Measurements from ENCODE around the gene PLEKHA3. TPM values are rescaled to one million over a fixed set of nuclear protein-coding genes. Genes with fewer than 3 reads are reported as not detected.

PLEKHA3 gene
- total RNA-seq, 2 experiments from 2014 or later, result 24.1 to 27.3 TPM

- Mint-ChIP-seq H3K9me3 (ENCODE audit: low read depth) (no peaks in the 10 kb centered on the region), H3K4me1 (no peaks in the 10 kb centered on the region), H3K27ac (no peak overlapping the region), H3K4me3 (no peak overlapping the region), H3K27me3 (no peaks in the 10 kb centered on the region), H3K36me3 (ENCODE audit: low read depth) (peaks cover 62% of the 10 kb centered on the region)
- ChIA-PET POLR2A (no interaction called here), CTCF (no interaction called here)
- intact Hi-C loops (cut with DNase I, micrococcal nuclease), result no loop called here
- no peak for ATAC-seq
- DNase-seq, result no peak
Measured at GRCh38 chr2:178542161-178542560, 61.9 kb downstream of the PLEKHA3 start.

- ChIA-PET CTCF (no interaction called here), POLR2A (no interaction called here)
- no peak overlapping the region for H3K27ac Mint-ChIP-seq
- no peaks in the 10 kb centered on the region for H3K9me3 Mint-ChIP-seq (ENCODE audit: low read depth)
- H3K36me3 Mint-ChIP-seq (ENCODE audit: low read depth), result peaks cover 62% of the 10 kb centered on the region
- H3K27me3 Mint-ChIP-seq, result no peaks in the 10 kb centered on the region
- H3K4me1 Mint-ChIP-seq, result no peaks in the 10 kb centered on the region
- intact Hi-C loops (cut with DNase I, micrococcal nuclease), result no loop called here
- DNase-seq (no peak), ATAC-seq (no peak)
- H3K4me3 Mint-ChIP-seq, result no peak overlapping the region
Measured at GRCh38 chr2:178542569-178542968, 62.3 kb downstream of the PLEKHA3 start.

GRCh38 chr2:178550352-178550751 lies 70.1 kb downstream of the PLEKHA3 start:
- intact Hi-C loops (cut with DNase I, micrococcal nuclease), result no loop called here
- peaks cover 4% of the 10 kb centered on the region for H3K4me1 Mint-ChIP-seq
- no peak overlapping the region for H3K27ac Mint-ChIP-seq
- H3K36me3 Mint-ChIP-seq (ENCODE audit: low read depth), result peaks cover 79% of the 10 kb centered on the region
- DNase-seq, result no peak
- H3K27me3 Mint-ChIP-seq, result no peaks in the 10 kb centered on the region
- H3K4me3 Mint-ChIP-seq, result no peak overlapping the region
- H3K9me3 Mint-ChIP-seq (ENCODE audit: low read depth), result no peaks in the 10 kb centered on the region
- ChIA-PET POLR2A (no interaction called here), CTCF (no interaction called here)
- ATAC-seq, result no peak

GRCh38 chr2:178553047-178553446 lies 72.8 kb downstream of the PLEKHA3 start:
- Mint-ChIP-seq H3K36me3 (ENCODE audit: low read depth) (peaks cover 68% of the 10 kb centered on the region), H3K27me3 (no peaks in the 10 kb centered on the region)

More at GRCh38 chr2:178553047-178553446, 72.8 kb downstream of the PLEKHA3 start:
- intact Hi-C loops (cut with DNase I, micrococcal nuclease), result no loop called here
- ChIA-PET CTCF (no interaction called here), POLR2A (interaction anchor here (0.6 kb wide), 1 partner anchor 27 kb away, joined by 4 read pairs; no protein-coding TSS in a partner anchor)
- H3K27ac Mint-ChIP-seq, result no peak overlapping the region
- H3K9me3 Mint-ChIP-seq (ENCODE audit: low read depth), result no peaks in the 10 kb centered on the region
- peaks cover 4% of the 10 kb centered on the region for H3K4me1 Mint-ChIP-seq
- H3K4me3 Mint-ChIP-seq, result no peak overlapping the region
- ATAC-seq (peak; percentile 39), DNase-seq (no peak)

Other genes with a start within 250 kb of the PLEKHA3 start
- gene PRKRA, start 29.3 kb upstream of the PLEKHA3 start, total RNA-seq, result 10 to 100 TPM; 63.5 to 65.1 TPM
- 1 to 10 TPM; 1.9 to 2.4 TPM for gene PJVK, start 29.1 kb upstream of the PLEKHA3 start, total RNA-seq
- gene FKBP7, start 1.9 kb upstream of the PLEKHA3 start, total RNA-seq, result 1 to 10 TPM; 3.4 to 4.8 TPM